ENCODE results near the gene GCM1. TPM values are rescaled to one million over a fixed set of nuclear protein-coding genes. Genes with fewer than 3 reads are reported as not detected.

Gene GCM1, protein sequence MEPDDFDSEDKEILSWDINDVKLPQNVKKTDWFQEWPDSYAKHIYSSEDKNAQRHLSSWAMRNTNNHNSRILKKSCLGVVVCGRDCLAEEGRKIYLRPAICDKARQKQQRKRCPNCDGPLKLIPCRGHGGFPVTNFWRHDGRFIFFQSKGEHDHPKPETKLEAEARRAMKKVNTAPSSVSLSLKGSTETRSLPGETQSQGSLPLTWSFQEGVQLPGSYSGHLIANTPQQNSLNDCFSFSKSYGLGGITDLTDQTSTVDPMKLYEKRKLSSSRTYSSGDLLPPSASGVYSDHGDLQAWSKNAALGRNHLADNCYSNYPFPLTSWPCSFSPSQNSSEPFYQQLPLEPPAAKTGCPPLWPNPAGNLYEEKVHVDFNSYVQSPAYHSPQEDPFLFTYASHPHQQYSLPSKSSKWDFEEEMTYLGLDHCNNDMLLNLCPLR
- not detected in 2 replicates for total RNA-seq

DNA sequence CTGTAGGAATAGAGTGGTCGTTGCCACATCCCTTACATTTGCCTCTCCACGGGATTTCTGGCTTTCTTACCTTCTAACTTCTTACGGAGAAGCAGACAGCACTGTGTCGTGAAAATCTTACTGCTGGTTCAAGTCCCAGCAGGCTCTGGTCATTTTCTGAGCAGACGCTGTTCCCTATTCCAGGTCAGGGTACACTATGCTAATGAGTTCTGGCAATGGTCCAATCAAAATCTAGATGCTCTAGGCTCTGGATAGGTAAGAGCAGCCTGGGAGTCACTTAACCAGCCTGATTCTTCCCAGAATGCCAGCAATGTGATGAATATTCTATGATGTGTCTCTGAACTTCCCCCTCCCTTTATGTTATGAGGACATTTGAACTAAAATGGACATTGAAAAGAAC is at the start of gene GCM1:
GCM1 (minus strand) TSS at position 158 of the 400 bp plus-strand sequence. CDS start 3,209 bp downstream, outside the sequence.

Other genes starting within 250 kb of the GCM1 start
- not detected in 2 replicates for gene GSTA3, start 239.1 kb downstream of the GCM1 start, total RNA-seq
- gene GSTA4, start 153.6 kb downstream of the GCM1 start, total RNA-seq, result 29.5 and 35.9 TPM in 2 replicates
- gene CILK1, start 87.0 kb downstream of the GCM1 start, total RNA-seq, result 4.5 and 8.9 TPM in 2 replicates
- gene FBXO9, start 83.4 kb downstream of the GCM1 start, total RNA-seq, result 41.9 TPM in 2 replicates
- gene ELOVL5, start 200.1 kb upstream of the GCM1 start, total RNA-seq, result 122 and 148 TPM in 2 replicates

Measured in smooth muscle cell of the umbilical artery (primary cell).